ENCODE measurements around the gene OCA2.
"Not testable (repeated sequence)": the region's sequence is repeated elsewhere in the genome, so short reads cannot be mapped to it uniquely, and the experiment has no call there.

OCA2 gene

DNA sequence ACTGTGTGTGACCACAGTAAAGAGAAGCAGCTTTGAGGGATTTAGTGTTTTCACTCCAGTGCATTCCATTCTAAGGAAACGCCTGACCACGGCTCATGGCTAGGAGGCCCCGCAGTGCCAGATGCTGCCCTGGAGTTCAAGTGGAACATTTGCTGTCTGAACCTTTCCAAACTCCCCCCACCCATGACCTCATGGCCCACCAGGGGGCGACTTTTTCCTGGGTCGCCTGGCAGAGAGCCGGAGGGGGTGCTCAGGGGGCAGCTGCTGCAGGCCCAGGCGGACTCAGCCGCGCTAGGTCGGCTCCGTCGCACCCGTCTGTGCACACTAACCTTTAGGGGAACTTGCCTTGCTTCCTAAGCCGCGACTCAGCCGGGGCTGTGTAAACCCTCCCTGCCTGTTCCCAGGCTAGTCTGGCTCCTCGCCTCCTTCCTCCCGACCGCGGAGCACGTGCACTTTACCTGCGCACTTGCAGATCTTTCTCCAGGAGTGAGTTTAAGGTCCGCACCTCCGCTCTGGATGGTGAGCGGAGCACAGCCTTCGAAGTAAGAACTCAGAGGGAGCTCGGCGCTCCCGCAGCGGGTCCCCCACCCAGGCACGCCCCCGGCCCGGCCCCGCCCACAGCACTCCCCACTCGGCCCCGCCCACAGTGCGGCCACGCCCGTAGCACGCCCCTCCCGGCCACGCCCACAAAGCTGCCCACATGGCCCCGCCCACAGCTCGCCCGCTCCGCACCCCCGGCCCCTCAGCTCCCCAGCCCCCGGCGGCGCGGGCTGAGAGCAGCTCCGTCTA lies at the start of gene OCA2:
Gene OCA2, minus strand, starts transcription at position 550 of the 789 bp plus-strand sequence. CDS start 17,441 bp downstream, outside the sequence.
- peak in 1 of 2 donors; percentile 44 for DNase-seq (ENCODE audit: low read depth in 1 of 2, low spot score in 1 of 2)

DNA sequence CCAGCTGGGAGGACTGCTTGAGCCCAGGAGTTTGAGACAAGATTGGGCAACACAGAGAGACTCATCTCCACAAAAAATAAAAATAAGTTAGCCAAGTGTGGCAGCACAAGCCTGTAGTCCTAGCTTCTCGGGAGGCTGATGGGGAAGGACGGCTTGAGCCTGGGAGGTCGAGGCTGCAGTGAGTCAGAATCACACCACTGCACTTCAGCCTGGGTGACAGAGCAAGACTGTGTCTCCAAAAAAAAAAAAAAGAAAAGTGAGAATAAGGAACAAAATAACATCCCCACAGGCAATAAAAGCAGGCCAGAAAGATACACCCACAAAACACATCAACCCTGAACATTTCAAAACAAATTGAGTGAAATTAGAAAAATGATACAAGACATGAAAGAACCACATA lies 48.7 kb upstream of the OCA2 start:
- DNase-seq (ENCODE audit: low read depth in 1 of 2, low spot score in 1 of 2) = no peak

DNA sequence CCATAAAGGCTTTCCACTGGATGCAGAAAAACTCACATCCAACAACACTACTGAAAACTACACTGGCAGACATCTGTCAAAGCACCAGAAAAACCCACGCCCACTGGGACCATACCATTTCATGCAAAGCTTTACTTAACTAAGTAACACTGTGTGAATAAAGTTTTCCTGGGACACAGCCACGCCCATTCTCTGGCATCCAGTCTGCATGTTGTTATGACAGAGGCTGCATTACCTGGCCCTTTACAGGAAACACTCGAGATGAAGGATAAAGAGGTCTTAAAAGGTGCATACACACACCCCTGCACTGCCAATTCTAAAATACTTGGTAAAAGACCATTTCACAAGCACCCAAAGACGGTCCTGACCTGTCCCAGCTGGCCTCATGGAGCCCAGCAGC lies 46.3 kb upstream of the OCA2 start:
- not testable (repeated sequence) for DNase-seq (ENCODE audit: low read depth in 1 of 2, low spot score in 1 of 2)

DNA sequence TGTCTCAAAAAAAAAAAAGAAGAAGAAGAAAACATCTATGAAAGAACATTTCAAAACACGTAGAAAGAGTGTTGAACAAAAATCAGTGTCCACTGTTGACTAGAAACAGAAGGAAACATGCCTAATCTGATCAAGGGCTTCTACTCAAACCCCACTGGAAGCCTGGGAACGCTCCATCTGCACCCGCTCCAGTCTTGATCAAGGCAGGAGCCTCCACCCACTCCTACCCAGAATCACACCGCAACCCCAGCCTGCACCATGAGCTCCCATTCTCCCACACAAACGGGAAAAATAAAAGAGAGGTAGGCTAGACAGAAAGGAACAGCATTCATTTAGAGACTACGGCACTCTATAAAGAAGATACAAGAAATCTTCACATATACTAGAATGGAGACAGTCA lies 40.9 kb upstream of the OCA2 start:
- no peak for DNase-seq (ENCODE audit: low read depth in 1 of 2, low spot score in 1 of 2)

DNA sequence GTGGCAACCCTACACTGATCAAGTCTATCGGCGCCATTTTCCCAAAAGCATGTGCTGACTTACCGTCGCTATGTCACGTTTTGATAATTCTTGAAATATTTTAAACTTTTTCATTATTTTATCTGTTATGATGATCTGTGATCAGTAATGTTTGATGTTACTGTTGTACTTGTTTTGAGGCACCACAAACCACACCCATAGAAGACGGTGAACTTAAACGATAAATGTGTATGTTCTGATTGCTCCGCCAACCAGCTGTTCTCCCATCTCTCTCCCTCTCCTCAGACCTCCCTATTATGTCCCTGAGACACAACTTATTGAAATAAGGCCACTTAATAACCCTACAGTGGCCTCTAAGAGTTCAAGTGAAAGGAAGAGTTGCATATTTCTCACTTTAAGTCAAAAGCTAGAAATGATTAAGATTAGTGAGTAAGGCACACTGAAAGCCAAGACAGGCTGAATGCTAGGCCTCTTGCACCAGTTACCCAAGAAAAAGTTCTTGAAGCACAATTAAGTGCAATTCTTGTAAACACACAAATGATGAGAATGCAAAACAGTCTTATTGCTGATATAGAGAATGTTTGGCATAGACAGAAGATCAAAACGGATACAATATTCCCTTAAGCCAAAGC lies 38.4 kb upstream of the OCA2 start:
- DNase-seq (ENCODE audit: low read depth in 1 of 2, low spot score in 1 of 2) = not testable (repeated sequence)

DNA sequence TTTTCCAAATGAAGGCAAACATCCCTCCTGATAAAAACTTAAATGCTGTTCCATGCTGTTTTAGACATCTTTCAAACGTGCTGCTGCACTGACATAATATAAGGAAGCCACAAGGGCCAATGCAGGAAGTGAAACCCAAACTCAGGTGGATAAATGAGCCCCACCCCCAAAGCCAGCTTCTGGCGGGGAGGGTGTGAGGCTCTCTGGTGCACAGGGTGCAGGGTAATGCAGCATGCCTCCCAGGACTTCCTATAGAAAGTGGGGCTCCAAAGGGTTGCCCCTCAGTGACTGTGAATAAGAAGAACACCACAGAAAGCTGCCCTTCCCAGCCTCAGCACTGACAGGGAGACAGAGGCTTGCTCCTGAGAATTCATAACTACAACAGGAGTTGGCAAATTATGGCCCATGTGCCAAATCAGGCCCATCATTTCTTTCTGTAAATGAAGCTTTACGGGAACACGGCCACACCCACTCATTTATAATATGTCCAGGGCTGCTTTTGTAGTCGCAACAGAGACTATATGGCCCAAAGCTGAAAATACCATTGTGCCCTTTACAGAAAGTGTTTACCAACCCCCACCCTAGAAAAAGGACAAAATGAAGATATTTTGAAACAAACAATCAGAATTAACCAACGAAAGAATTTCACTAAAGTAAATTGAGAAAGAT lies 37.3 kb upstream of the OCA2 start:
- not testable (repeated sequence) for DNase-seq (ENCODE audit: low read depth in 1 of 2, low spot score in 1 of 2)

DNA sequence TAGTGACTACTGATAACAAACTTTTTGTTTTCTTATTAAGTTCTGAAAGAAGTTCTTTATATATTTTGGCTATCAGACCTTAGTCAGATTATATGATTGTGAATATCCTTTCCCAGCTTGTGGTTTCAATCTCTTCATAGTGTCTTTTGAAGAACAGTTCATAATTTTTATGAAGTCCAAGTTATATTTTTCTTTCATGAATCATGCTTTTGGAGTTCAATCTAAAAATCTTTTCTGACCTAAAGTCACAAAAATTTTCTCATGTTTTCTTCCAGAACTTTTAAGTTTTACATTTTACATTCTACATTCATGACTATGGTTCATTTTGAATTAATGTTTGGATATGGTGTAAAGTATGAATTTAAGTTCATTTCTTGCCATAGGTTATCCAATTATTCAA lies 34.2 kb upstream of the OCA2 start:
- no peak for DNase-seq (ENCODE audit: low read depth in 1 of 2, low spot score in 1 of 2)

DNA sequence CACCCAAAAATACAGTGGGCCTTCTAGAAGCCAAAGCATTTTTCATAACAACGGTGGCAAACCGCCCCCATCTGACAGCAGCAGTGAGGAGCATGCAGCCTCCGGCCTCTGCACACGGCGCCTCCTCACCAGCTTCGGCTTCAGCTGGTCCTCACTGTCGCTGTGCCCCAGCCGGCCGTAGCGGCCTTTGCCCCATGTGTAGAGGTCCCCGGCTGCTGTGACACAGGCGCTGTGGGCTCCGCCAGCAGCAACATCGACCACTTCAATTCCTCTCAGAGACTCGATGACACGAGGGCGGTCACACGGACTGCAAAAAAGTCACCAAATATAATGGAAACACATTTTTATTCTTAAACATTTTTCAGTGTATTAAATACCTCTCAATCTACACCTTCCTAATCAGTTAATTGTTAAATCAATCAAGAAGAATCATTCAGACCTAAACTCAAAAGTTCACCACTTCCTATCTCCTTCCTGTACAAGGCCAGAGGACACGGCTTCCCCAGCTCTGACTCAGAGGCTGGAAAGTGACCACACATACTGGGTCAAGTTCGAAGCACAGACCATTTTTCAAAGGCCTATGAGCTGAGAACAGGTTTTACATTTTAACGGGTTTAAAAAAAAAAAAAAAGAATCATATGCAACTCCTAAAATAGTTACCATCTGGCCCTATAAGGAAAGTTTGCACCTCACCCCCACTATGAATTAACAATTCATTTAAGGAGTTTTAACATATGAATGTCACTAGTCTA lies 33.6 kb upstream of the OCA2 start:
- DNase-seq (ENCODE audit: low read depth in 1 of 2, low spot score in 1 of 2) = no peak

DNA sequence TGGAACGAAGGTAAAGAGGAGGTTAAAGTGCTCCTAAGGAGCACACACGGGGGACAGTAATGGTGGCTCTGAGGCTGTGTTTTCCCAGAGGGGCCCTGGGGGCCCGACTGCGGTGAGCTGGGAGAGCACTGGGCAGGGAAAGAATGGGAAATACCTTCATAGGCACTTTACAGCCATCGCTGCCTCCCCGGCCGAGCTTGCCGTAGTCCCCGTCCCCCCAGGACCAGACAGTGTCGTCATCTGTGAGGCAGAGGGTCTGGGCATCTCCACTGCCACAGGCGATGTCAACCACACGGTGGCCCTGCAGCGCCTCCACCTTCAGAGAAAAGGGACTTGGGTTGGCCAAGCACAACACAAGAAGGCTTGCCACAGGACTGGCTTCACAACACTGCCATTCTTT lies 32.8 kb upstream of the OCA2 start:
- no peak for DNase-seq (ENCODE audit: low read depth in 1 of 2, low spot score in 1 of 2)

DNA sequence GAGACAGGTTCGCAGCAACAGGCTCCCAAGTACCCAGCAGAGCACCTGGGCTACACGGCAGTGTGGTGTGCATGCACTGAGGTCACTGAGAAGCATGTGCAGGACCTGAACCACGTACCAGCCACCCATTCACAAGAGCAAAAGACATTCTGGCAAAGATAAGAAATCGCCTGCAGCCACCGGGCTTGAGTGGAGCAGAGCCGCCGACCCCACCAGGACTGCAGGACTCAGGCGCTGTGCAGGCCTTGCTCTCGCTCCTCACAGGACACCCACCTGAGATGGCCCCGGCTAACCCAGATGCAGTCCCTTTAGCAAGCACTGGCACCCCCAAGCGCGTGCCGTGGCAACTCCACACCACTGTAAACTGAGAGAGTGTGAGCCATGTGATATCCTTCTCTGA lies 32.3 kb upstream of the OCA2 start:
- DNase-seq (ENCODE audit: low read depth in 1 of 2, low spot score in 1 of 2) = no peak

DNA sequence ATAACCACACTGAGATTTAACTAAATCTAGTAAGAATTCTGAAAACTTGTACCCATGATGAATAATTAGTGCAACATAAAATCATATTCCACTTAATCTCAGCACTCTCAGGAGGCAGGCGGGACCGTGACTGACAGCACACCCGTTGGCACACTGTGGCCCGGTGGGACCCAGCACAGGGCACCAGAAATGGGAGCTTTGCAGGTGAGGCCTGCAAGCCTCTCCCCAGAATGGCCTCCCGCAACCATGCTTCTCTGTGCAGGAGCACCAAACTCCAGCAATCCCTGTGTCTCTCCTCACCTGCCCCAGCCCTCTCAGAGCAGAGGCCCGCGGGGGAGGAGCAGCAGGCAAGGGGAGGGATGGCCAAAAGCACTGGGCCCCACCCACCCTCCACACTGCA lies 31.5 kb upstream of the OCA2 start:
- no peak for DNase-seq (ENCODE audit: low read depth in 1 of 2, low spot score in 1 of 2)

DNA sequence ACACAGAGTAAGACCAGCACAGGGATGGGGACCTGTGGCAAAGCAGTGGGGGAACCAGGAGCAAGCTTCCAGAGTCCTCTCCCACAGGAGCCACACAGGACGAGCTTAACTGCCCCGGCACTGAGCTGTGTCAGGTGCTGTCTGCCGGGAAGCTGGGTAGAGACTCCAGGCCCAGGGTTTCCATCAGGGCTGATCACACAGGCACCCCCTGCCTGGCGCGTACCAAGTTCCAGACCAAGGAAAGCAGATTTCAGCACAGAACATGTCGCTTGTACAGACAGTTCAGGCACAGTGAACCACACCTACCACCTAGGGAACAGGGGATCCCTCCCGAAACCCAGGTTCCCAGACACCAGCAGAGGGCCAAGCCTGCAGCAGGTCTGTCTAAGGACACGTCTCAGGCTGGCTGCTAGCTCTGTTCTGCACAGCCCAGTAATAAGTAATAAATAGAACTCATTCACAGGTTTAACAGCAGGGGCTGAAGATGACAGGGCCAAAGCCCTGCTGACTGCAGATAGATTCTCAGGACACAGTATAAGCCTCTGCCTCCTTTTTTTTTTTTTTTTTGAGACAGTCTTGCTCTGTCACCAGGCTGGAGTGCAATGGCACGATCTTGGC lies 30.2 kb upstream of the OCA2 start:
- no peak for DNase-seq (ENCODE audit: low read depth in 1 of 2, low spot score in 1 of 2)

DNA sequence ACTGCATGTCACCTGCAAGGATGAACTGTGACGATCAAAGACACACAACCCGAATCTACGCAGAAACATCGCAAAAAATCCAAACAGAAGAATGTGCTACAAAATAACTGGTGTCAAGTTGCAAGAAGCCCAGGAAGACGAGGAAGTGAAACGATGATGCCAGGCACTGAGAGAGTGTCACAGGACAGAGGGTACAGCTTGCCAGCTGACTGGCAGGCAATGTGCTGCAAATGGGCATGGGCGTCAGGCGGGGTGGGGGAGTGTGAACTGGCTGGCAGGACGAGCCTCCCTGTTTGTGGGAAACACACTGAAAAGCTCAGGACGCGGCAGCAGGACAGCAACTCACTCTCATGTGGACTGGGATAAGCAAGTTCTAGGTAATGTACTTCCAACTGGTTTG lies 28.9 kb upstream of the OCA2 start:
- DNase-seq (ENCODE audit: low read depth in 1 of 2, low spot score in 1 of 2) = no peak

DNA sequence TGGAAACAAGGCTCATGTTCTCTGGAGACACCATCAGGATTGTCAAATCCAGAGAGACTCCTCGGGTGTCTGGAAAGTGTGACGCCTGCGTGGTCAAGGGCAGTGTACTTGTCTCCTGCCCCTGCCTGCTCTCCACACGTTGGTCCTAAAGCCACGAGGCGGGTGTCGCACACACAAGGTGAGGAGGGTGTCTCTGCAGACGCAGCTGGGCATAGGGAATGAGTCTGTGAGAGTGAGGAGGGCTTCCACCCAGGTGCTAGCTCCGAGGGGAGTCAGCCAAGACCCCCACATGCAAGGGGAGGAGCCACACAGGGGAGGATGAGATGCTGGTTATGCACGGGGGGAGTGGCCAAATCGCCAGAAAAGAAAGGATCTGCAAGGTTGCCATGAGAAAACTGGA lies 27.9 kb upstream of the OCA2 start:
- DNase-seq (ENCODE audit: low read depth in 1 of 2, low spot score in 1 of 2) = no peak

DNA sequence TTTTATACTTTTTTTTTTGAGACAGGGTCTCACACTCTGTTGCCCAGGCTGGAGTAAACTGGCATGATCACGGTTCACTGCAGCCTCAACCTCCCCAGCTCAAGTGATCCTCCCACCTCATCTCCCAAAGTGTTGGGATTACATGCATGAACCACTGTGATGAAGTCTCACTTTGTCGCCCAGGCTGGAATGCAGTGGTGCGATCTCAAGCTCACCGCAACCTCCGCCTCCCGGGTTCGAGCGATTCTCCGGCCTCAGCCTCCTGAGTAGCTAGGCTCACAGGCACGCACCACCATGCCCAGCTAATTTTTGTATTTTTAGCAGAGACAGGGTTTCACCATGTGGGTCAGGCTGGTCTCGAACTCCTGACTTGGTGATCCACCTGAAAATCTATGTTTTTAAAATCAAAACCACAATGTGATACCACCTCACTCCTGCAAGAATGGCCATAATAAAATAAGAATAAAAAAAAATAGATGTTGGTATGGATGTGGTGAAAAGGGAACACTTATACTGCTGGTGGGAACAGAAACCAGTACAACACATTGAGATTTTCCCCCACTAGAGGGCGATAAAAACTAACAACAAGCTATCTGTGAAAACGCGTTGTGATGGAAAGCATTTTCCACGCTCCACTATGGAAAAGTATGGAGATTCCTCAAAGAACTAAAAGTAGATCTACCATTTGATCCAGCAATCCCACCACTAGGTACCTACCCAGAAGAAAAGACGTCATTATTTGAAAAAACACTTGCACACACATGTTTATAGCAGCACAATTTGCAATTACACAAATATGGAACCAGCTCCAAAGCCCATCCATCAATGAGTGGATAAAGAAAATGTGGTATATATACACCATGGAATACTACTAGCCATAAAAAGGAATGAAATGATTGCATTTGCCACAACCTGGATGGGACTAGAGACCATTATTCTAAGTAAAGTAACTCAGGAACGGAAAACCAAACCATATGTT lies 26.8 kb upstream of the OCA2 start:
- DNase-seq (ENCODE audit: low read depth in 1 of 2, low spot score in 1 of 2) = no peak

DNA sequence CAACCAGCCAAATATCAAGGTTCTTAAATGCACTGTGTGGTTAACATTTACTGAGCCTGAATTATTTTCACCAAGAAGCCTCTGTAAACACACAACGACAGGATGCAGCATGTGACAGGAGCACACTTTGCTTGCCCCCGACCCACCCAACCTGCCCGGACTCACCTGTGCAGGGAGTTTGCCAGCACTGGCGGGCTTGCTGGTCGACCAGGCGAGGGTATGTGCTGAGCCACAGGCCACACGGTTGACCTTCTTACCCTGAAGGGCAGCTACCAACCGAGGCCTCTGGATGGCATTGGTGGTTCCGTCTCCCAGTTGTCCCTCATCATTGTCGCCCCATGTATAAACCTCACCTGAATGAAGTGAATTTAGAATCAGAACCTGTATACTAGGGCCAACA lies 25.7 kb upstream of the OCA2 start:
- DNase-seq (ENCODE audit: low read depth in 1 of 2, low spot score in 1 of 2) = no peak

DNA sequence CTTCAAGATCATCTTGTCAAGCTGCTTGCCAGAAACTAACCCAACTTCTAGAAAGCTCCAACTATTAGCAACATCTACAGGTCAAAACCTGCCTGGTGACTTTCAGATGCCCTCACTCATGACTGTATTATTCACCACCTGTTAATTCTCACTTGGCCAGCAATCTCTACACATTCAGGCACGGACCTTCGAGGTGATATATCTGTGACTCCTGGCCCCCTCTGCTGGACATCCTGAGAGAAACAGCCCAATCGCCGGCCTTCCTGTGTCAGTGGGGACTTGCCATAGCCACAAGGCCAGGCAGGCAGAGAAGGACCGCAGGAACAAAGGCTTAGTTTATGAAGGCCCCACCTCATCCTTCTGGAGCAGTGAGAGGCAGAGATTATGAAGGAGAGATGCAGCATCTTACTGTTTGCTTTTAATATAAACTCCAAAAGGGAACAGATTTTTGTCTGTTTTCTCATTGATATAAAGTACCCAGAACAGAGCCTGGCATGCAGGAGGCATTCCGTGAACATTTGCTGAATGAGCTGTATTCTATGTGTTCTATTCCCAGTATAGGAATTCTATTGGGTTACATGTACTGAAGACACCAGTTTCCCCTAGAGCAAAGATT lies 24.4 kb upstream of the OCA2 start:
- no peak for DNase-seq (ENCODE audit: low read depth in 1 of 2, low spot score in 1 of 2)

DNA sequence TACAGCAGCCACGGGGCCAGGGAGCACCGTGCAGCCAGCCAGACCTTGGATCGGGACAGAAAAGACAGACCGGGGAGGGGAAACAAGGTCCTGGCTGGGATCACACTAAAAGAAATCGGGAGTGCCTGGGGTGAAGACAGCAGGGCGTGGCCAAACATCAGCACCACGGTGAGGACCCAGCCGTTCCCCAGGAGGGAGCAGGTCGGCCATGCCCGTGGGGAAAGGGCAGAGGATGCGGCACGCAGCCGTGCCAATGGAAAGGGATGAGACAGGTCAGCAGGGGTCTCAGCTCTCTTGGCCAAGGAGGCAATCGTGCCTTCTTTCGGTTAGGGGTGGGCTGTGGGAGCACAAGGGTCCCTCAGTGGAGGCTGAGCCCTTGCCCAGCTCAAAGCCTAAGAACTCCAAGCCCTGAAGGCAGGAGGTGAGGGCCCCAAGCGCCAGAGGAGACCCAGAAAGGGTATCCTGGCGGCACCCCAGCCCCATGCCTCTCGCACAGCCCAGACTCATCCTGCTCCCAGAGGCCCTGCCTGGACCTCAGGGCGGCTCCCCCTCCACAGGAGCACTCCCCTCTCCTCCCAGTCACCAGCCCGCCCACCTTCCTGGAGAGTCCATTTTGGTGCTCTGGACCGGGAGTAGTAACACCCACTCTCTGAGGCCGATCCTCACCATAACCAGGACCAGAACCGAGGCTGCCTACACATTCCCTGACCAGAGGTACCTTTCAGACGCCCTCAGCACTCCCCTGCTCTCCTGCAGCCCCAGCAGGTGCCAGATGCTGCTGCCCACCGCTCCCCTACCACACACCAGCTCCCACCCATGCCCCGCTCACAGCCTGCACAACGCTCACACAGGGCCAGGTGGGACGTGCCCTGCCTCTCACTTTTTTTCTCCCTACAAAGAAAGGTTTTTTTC lies 23.2 kb upstream of the OCA2 start:
- DNase-seq (ENCODE audit: low read depth in 1 of 2, low spot score in 1 of 2) = no peak

Measured in activated T-helper 1 cell treated with anti-CD3 and anti-CD28 coated beads, Interleukin-2, amount 50 U/mL, for 16 hours (primary cell).